GM12891 (cell line): ENCODE data around the gene SPATA12.

Source experiments
- POLR2A ChIP-seq: IDR thresholded peaks from 2 replicates; pipeline ENCODE4 v1.6.1; 2011; ENCODE audit warnings: low read depth, low read length, control low read depth
- POLR2AphosphoS5 ChIP-seq: IDR thresholded peaks from 2 replicates; pipeline ENCODE4 v1.6.1; 2011; ENCODE audit warnings: low read depth, low read length, control low read depth
- TAF1 ChIP-seq: IDR thresholded peaks from 2 replicates; pipeline ENCODE4 v1.6.1; 2011; ENCODE audit warnings: low read depth, low read length, control low read depth

GRCh38 chr3:57087361-57088092, 27.1 kb downstream of the SPATA12 start:
- TF ChIP-seq POLR2AphosphoS5 (no peak), TAF1 (no peak), POLR2A (no peak)
